ENCODE measurements around the gene LAMA2.

LAMA2 gene

DNA sequence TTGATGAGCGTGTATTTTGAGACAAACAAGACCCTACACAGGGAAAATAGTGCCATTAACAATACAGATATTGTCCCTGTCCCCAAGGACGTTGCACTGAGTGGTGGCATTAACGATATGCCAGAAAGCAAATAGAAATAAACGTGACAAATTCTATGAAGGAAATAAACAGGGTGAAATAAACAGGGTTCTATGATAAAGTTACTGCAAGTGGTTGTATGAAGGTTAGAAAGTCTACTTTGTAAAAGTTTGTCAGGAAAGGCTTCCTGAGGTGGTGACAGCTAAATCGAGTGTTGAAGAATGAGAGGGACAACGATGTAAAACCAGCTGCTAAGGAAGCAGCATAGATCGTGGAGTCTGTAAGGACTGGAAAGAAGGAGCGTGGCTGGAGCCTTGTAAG, 380.2 kb downstream of the LAMA2 start:
- TF ChIP-seq, protein P1, sequence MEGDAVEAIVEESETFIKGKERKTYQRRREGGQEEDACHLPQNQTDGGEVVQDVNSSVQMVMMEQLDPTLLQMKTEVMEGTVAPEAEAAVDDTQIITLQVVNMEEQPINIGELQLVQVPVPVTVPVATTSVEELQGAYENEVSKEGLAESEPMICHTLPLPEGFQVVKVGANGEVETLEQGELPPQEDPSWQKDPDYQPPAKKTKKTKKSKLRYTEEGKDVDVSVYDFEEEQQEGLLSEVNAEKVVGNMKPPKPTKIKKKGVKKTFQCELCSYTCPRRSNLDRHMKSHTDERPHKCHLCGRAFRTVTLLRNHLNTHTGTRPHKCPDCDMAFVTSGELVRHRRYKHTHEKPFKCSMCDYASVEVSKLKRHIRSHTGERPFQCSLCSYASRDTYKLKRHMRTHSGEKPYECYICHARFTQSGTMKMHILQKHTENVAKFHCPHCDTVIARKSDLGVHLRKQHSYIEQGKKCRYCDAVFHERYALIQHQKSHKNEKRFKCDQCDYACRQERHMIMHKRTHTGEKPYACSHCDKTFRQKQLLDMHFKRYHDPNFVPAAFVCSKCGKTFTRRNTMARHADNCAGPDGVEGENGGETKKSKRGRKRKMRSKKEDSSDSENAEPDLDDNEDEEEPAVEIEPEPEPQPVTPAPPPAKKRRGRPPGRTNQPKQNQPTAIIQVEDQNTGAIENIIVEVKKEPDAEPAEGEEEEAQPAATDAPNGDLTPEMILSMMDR (IDR thresholded peaks at IDR 0.05; ENCODE audit: insufficient read depth, low read depth, low read length, missing control alignments): no peak
- no peak for DNase-seq (ENCODE audit: low read depth)
- no peak overlapping the region for H3K4me3 ChIP-seq (ENCODE audit: low read length)

- TF ChIP-seq, protein P1 (IDR thresholded peaks at IDR 0.05; ENCODE audit: insufficient read depth, low read depth, low read length, missing control alignments): no peak
- DNase-seq (ENCODE audit: low read depth): no peak
- no peak overlapping the region for H3K4me3 ChIP-seq (ENCODE audit: low read length)
Measured at GRCh38 chr6:129264480-129265045, 381.6 kb downstream of the LAMA2 start.

DNA sequence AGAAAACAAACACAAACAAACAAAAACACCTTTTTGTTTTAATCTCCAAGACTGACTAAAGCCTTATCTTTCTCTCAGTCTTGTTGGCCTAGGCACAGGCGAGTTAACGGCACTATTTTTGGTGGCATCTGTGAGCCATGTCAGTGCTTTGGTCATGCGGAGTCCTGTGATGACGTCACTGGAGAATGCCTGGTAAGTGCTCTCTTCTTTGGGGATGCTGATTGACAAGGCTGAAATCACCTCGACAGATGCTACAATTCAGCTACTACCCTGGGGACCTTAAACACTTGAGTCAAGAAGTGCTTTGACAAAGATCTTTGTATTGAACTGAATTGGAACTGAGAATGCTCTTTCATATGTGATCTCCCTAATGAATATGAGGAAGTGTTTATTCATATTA, 384.1 kb downstream of the LAMA2 start:
- H3K4me3 ChIP-seq (ENCODE audit: low read length): no peak overlapping the region
- no peak for DNase-seq (ENCODE audit: low read depth)
- TF ChIP-seq, protein P1 (IDR thresholded peaks at IDR 0.05; ENCODE audit: insufficient read depth, low read depth, low read length, missing control alignments): no peak

DNA sequence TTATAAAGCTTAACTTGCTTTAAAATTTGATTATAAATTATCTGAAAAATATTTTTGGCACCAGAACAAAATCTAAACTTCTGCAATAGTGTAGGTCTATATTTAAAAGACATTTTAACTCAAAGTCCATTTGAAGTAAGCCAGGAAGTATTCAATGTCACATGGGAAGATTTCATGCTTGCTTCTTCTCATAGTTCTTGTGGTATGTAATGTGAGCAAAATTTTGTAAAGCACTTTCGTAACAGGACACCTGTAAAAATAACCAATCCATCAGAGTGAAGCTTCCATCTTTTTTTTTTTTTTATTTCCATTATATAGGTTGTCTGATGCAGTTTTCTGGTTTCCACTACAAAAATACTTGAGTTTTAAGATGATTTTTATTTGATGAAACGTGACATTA, 386.1 kb downstream of the LAMA2 start:
- DNase-seq (ENCODE audit: low read depth): no peak
- H3K4me3 ChIP-seq (ENCODE audit: low read length): no peak overlapping the region
- TF ChIP-seq, protein P1 (IDR thresholded peaks at IDR 0.05; ENCODE audit: insufficient read depth, low read depth, low read length, missing control alignments): no peak

DNA sequence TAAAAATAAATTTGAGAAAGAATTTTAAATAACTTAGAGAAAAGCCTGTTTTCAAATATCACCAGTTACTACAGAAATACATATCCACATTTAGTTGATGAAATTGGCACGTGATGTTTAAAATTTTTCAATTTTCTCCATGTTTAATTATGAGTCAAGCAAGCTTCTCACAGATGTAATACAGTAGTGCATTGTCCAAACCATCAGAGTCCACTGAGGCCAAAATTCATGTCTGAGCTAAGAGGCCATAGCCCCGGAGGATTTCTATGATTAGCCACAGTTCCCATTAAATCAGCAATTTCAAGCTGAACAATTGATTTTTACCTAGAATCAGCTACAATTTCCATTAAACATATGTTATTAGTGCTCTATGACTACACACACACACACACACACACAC, 387.0 kb downstream of the LAMA2 start:
- no peak overlapping the region for H3K4me3 ChIP-seq (ENCODE audit: low read length)
- TF ChIP-seq, protein P1 (IDR thresholded peaks at IDR 0.05; ENCODE audit: insufficient read depth, low read depth, low read length, missing control alignments): no peak
- no peak for DNase-seq (ENCODE audit: low read depth)

- TF ChIP-seq, protein P1 (IDR thresholded peaks at IDR 0.05; ENCODE audit: insufficient read depth, low read depth, low read length, missing control alignments): no peak
- DNase-seq (ENCODE audit: low read depth): no peak
- H3K4me3 ChIP-seq (ENCODE audit: low read length): no peak overlapping the region
Measured at GRCh38 chr6:129270450-129270849, 387.5 kb downstream of the LAMA2 start.

DNA sequence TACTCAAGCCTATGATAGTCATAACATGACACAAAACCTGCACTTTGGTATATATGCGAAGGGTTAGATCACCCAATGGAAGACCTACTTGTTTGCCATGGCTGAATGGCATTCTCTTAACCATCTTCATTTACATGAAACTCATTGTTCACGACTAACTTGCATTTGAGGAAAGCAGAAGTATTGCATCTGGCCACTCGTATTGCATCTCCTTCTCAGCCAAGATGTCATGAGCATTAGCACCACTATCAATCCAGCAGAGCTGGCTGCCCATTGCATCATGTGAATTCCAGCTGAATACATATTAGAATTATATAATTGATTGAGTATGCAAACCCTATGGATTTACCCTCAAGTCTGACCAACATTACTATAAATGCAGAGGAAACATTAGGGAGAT, 390.2 kb downstream of the LAMA2 start:
- H3K4me3 ChIP-seq (ENCODE audit: low read length): no peak overlapping the region
- no peak for DNase-seq (ENCODE audit: low read depth)
- TF ChIP-seq, protein P1 (IDR thresholded peaks at IDR 0.05; ENCODE audit: insufficient read depth, low read depth, low read length, missing control alignments): no peak

Measured in epithelial cell of esophagus (primary cell).